Liver (tissue), 9 donors: ENCODE data around the gene KRT36. TPM values are rescaled to one million over a fixed set of nuclear protein-coding genes. Genes with fewer than 3 reads are reported as not detected.

Source experiments
- DNase-seq: peaks from one replicate; pipeline ENCODE4 v3.0.0-alpha.2; 2017; ENCODE audit warnings: low spot score
- H3K27ac ChIP-seq, 2 donors: one replicate each; pipeline ENCODE4 v1.7.0; 2013; ENCODE audit warnings: inconsistent platforms in 2 of 2, low read length in 2 of 2, control low read depth in 1 of 2, low read depth in 1 of 2, mild to moderate bottlenecking in 1 of 2
- H3K27me3 ChIP-seq, 4 donors: one replicate each; pipeline versions ENCODE4 v1.6.1 to v1.7.0; 2013; ENCODE audit warnings: low read length in 3 of 4, inconsistent platforms in 1 of 4, mild to moderate bottlenecking in 1 of 4, moderate library complexity in 1 of 4; ENCODE audit not compliant: control insufficient read depth in 4 of 4, insufficient read depth in 4 of 4
- H3K36me3 ChIP-seq, 4 donors: one replicate each; pipeline versions ENCODE4 v1.6.1 to v1.7.0; 2013; ENCODE audit warnings: low read length in 3 of 4, mild to moderate bottlenecking in 3 of 4, low read depth in 1 of 4, moderate library complexity in 1 of 4; ENCODE audit not compliant: control insufficient read depth in 4 of 4, insufficient read depth in 3 of 4
- H3K4me1 ChIP-seq, 4 donors: one replicate each; pipeline versions ENCODE4 v1.6.1 to v1.7.0; 2013; ENCODE audit warnings: low read length in 3 of 4, mild to moderate bottlenecking in 3 of 4, moderate library complexity in 1 of 4; ENCODE audit not compliant: control insufficient read depth in 4 of 4, insufficient read depth in 4 of 4
- H3K4me3 ChIP-seq, 3 donors: one replicate each; pipeline versions ENCODE4 v1.6.1 to v1.7.0; 2013; ENCODE audit warnings: low read length in 3 of 3, control low read depth in 1 of 3, low read depth in 1 of 3, mild to moderate bottlenecking in 1 of 3
- H3K9ac ChIP-seq, 2 donors: one replicate each; pipeline ENCODE4 v1.7.0; 2013; ENCODE audit warnings: low read length in 2 of 2, mild to moderate bottlenecking in 2 of 2, moderate library complexity in 2 of 2, control low read depth in 1 of 2, low read depth in 1 of 2
- H3K9me3 ChIP-seq, 4 donors: one replicate each; pipeline versions ENCODE4 v1.6.1 to v1.7.0; 2013; ENCODE audit warnings: low read length in 3 of 4; ENCODE audit not compliant: control insufficient read depth in 4 of 4
- ATF3 ChIP-seq: IDR thresholded peaks from 2 replicates; pipeline ENCODE4 v1.6.1; 2016; ENCODE audit warnings: antibody characterized with exemption
- CTCF ChIP-seq: fragments of 150-350 bp; IDR thresholded peaks from 2 replicates; pipeline ENCODE4 v1.5.1; 2017; ENCODE audit warnings: improper control_type of control experiment, low read depth, low read length; ENCODE audit not compliant: missing input control
- FOXA1 ChIP-seq: IDR thresholded peaks from 2 replicates; pipeline ENCODE4 v1.6.1; 2016; ENCODE audit warnings: antibody characterized with exemption
- FOXA2 ChIP-seq: IDR thresholded peaks from 2 replicates; pipeline ENCODE4 v1.6.1; 2016; ENCODE audit warnings: antibody characterized with exemption
- GABPA ChIP-seq, 2 donors: IDR thresholded peaks in 1 of 2; conservative IDR thresholded peaks in 1 of 2; 2 replicates each; pipeline ENCODE4 v1.6.1; 2016; ENCODE audit warnings: antibody characterized with exemption in 2 of 2, mild to moderate bottlenecking in 1 of 2, moderate library complexity in 1 of 2
- HNF4G ChIP-seq: IDR thresholded peaks from 2 replicates; pipeline ENCODE4 v1.6.1; 2016; ENCODE audit warnings: antibody characterized with exemption
- JUND ChIP-seq, 2 donors: IDR thresholded peaks; 2 replicates each; pipeline ENCODE4 v1.6.1; 2016; ENCODE audit warnings: antibody characterized with exemption in 2 of 2
- MAX ChIP-seq: IDR thresholded peaks from 2 replicates; pipeline ENCODE4 v1.6.1; 2016; ENCODE audit warnings: antibody characterized with exemption
- NR2F2 ChIP-seq: IDR thresholded peaks from 2 replicates; pipeline ENCODE4 v1.6.1; 2016; ENCODE audit warnings: antibody characterized with exemption
- RAD21 ChIP-seq, 2 donors: IDR thresholded peaks; 2 replicates each; pipeline ENCODE4 v1.6.1; 2016; ENCODE audit warnings: antibody characterized with exemption in 2 of 2, mild to moderate bottlenecking in 2 of 2
- REST ChIP-seq: IDR thresholded peaks from 2 replicates; pipeline ENCODE4 v1.6.1; 2016; ENCODE audit warnings: antibody characterized with exemption, mild to moderate bottlenecking
- RXRA ChIP-seq, 2 donors: IDR thresholded peaks; 2 replicates each; pipeline ENCODE4 v1.6.1; 2017 to 2018; ENCODE audit warnings: antibody characterized with exemption in 2 of 2, mild to moderate bottlenecking in 1 of 2
- SP1 ChIP-seq: IDR thresholded peaks from 2 replicates; pipeline ENCODE4 v1.6.1; 2018; ENCODE audit warnings: antibody characterized with exemption, mild to moderate bottlenecking
- TAF1 ChIP-seq: conservative IDR thresholded peaks from 2 replicates; pipeline ENCODE4 v1.6.1; 2016; ENCODE audit warnings: antibody characterized with exemption, mild to moderate bottlenecking
- YY1 ChIP-seq: IDR thresholded peaks from 2 replicates; pipeline ENCODE4 v1.6.1; 2016; ENCODE audit warnings: antibody characterized with exemption, mild to moderate bottlenecking
- ZBTB33 ChIP-seq: IDR thresholded peaks from 2 replicates; pipeline ENCODE4 v1.6.1; 2016; ENCODE audit warnings: antibody characterized with exemption
- WGBS: extraction: QIAGEN DNeasy Blood & Tissue Kit; methylation state at CpG from one replicate; pipeline ENCODE4 v1.1.7; 2013; 5-methylcytosine and 5-hydroxymethylcytosine counted together
- polyA plus RNA-seq, 2 donors: library from polyadenylated mRNA; stranded (reverse) in 1 of 2; unstranded in 1 of 2; fragments of 200-250 nt in 1 of 2; fragments of >200 nt in 1 of 2; fragmentation: Nextera tagmentation in 1 of 2; extraction: Ambion mirVana in 1 of 2; gene quantifications; one replicate each; pipeline versions ENCODE4 v1.2.1 to v1.2.3, GENCODE V29; 2013 to 2015
- total RNA-seq, 2 donors: library from RNA; depleted of rRNA; stranded (reverse); fragments of >200 nt; gene quantifications; one replicate each; pipeline ENCODE4 v1.2.3, GENCODE V29; 2014
- donor health status: healthy.
- donor health status: healthy.
- donor health status: healthy.
- donor health status: healthy.
- donor health status: healthy.

KRT36 gene
- total and polyA plus RNA-seq, 4 donors, result 0.05 TPM; not detected in 3

- TF ChIP-seq CTCF, result no peak
These were observed 27.0 kb downstream of the KRT36 start (continued) for GRCh38 chr17:41462705-41463104.

- WGBS, result 78% methylated on average over 4 of the region's 4 CpGs
- DNase-seq, result no peak
- TF ChIP-seq HNF4G, result no peak
- no peak for TF ChIP-seq SP1
- TF ChIP-seq ATF3, result no peak
- no peak for TF ChIP-seq TAF1
- Histone ChIP-seq H3K36me3 (no peaks in the 10 kb centered on the region), H3K27ac (no peak overlapping the region), H3K4me1 (no peaks in the 10 kb centered on the region), H3K27me3 (no peaks in the 10 kb centered on the region), H3K9ac (no peak overlapping the region), H3K4me3 (no peak overlapping the region), H3K9me3 (no peaks in the 10 kb centered on the region)
These were observed 32.0 kb downstream of the KRT36 start for GRCh38 chr17:41457676-41458075.

GRCh38 chr17:41456204-41456603, 33.5 kb downstream of the KRT36 start:
- no peak overlapping the region for H3K27ac ChIP-seq
- H3K4me1 ChIP-seq, result no peaks in the 10 kb centered on the region
- 76% methylated on average over 3 of the region's 3 CpGs for WGBS
- no peak overlapping the region for H3K4me3 ChIP-seq
- no peak for TF ChIP-seq SP1
- no peak for TF ChIP-seq ZBTB33
- TF ChIP-seq RXRA (IDR thresholded peaks at IDR 0.05), result no peak
- no peak for TF ChIP-seq JUND (IDR thresholded peaks at IDR 0.05)
- no peak for TF ChIP-seq ATF3
- TF ChIP-seq FOXA2, result no peak
- TF ChIP-seq NR2F2, result no peak
- TF ChIP-seq GABPA (IDR thresholded peaks at IDR 0.05 in 1 of 2, conservative IDR thresholded peaks at IDR 0.05 in 1 of 2), result no peak
- no peak for TF ChIP-seq YY1
- no peak for TF ChIP-seq HNF4G
- no peak for TF ChIP-seq MAX
- no peak for TF ChIP-seq RAD21 (IDR thresholded peaks at IDR 0.05)
- TF ChIP-seq FOXA1, result no peak
- TF ChIP-seq REST, result no peak
- TF ChIP-seq TAF1, result no peak
- no peaks in the 10 kb centered on the region for H3K36me3 ChIP-seq
- no peak overlapping the region for H3K9ac ChIP-seq
- H3K9me3 ChIP-seq, result no peaks in the 10 kb centered on the region
- no peak for DNase-seq
- no peaks in the 10 kb centered on the region for H3K27me3 ChIP-seq
